ENCODE results near the gene SUSD1. TPM values are rescaled to one million over a fixed set of nuclear protein-coding genes. Genes with fewer than 3 reads are reported as not detected.

Gene SUSD1
- total RNA-seq, 1 experiment from 2014 or later: 8.1 TPM

- peaks cover 29 to 30% of the 10 kb centered on the region in 2 experiments for H3K4me1 Mint-ChIP-seq
- Histone ChIP-seq H2AFZ (ENCODE audit: low read length) (no peak overlapping the region), H3K4me1 (ENCODE audit: insufficient read depth, low read length) (peaks cover 4% of the 10 kb centered on the region; the same call in 1 of the 2 replicates), H2BK15ac (ENCODE audit: low read depth, low read length) (no peak overlapping the region), H2BK5ac (ENCODE audit: insufficient read length, low read length) (no peak overlapping the region), H3K18ac (ENCODE audit: insufficient read length, low read depth, low read length) (no peak overlapping the region), H2BK20ac (ENCODE audit: low read depth, low read length, poor library complexity, severe bottlenecking) (no peak overlapping the region), H3K27me3 (ENCODE audit: insufficient read depth, low read length) (no peaks in the 10 kb centered on the region), H2BK120ac (ENCODE audit: low read depth, low read length, poor library complexity, severe bottlenecking) (no peak overlapping the region), H3K79me2 (ENCODE audit: insufficient read depth, low read length) (no peaks in the 10 kb centered on the region), H4K5ac (ENCODE audit: insufficient read length, low read depth, low read length) (no peak overlapping the region), H3K4ac (ENCODE audit: low read depth, low read length) (no peak overlapping the region), H3K23ac (ENCODE audit: insufficient read length, low read depth, low read length) (no peak overlapping the region), H3K4me2 (ENCODE audit: insufficient read depth, insufficient read length, low read length) (no peak overlapping the region), H4K8ac (replicated peaks; ENCODE audit: insufficient read length, low read depth, low read length) (no peak overlapping the region), H3K27ac (ENCODE audit: insufficient read length, low read depth, low read length) (no peak overlapping the region), H3K23me2 (ENCODE audit: insufficient read length, low read depth, low read length, poor library complexity, severe bottlenecking) (no peaks in the 10 kb centered on the region), H2BK12ac (ENCODE audit: insufficient read length, low read depth, low read length) (no peak overlapping the region), H3K56ac (ENCODE audit: insufficient read length, low read depth, low read length) (no peak overlapping the region), H3K9ac (ENCODE audit: extremely low read depth, insufficient read length, low read length) (no peak overlapping the region), H3T11ph (ENCODE audit: low read length) (no peak overlapping the region), H4K20me1 (ENCODE audit: control insufficient read depth, insufficient read depth, insufficient read length) (no peaks in the 10 kb centered on the region), H3K79me1 (ENCODE audit: insufficient read depth, low read depth, low read length, poor library complexity, severe bottlenecking) (no peaks in the 10 kb centered on the region), H4K91ac (ENCODE audit: insufficient read length, low read depth, low read length) (no peak overlapping the region), H2AK5ac (ENCODE audit: insufficient read length, low read length) (no peak overlapping the region), H3K14ac (ENCODE audit: insufficient read depth, low read length) (no peak overlapping the region), H3K9me3 (ENCODE audit: control insufficient read depth, low read depth, low read length) (no peaks in the 10 kb centered on the region)
- H3K4me3 Mint-ChIP-seq: no peak overlapping the region
- no peaks in the 10 kb centered on the region for H3K9me3 Mint-ChIP-seq
- DNase-seq: no peak
- H3K36me3 Mint-ChIP-seq (ENCODE audit: insufficient read depth in 1 of 3, low read depth in 3 of 3): peaks cover 0 to 3% (median 2%) of the 10 kb centered on the region in 3 experiments; a peak in 2 of 7 replicates
- no peak for TF ChIP-seq CTCF (conservative IDR thresholded peaks at IDR 0.05)
- no peaks in the 10 kb centered on the region for H3K27me3 Mint-ChIP-seq (ENCODE audit: low read depth)
- H3K27ac Mint-ChIP-seq: no peak overlapping the region
Observed at GRCh38 chr9:112044186-112044585, 130.9 kb downstream of the SUSD1 start.
